Muscle of leg (tissue), 11 donors: ENCODE measurements around the gene CYP4F8. TPM values are rescaled to one million over a fixed set of nuclear protein-coding genes. Genes with fewer than 3 reads are reported as not detected.

Experiments
- DNase-seq: peaks from one replicate; pipeline ENCODE4 v3.0.0; 2013
- H3K27ac ChIP-seq: one replicate; pipeline ENCODE4 v1.5.1; 2013; ENCODE audit warnings: mild to moderate bottlenecking, low read length, control low read depth
- H3K27me3 ChIP-seq: one replicate; pipeline ENCODE4 v1.6.1; 2013; ENCODE audit warnings: low read length; ENCODE audit not compliant: control insufficient read depth, insufficient read depth
- H3K36me3 ChIP-seq: one replicate; pipeline ENCODE4 v1.6.1; 2013; ENCODE audit warnings: low read length; ENCODE audit not compliant: control insufficient read depth, insufficient read depth
- H3K4me1 ChIP-seq: one replicate; pipeline ENCODE4 v1.6.1; 2013; ENCODE audit warnings: low read length; ENCODE audit not compliant: control insufficient read depth, insufficient read depth
- H3K4me3 ChIP-seq: one replicate; pipeline ENCODE4 v1.5.1; 2013; ENCODE audit warnings: low read length, control low read depth
- H3K9me3 ChIP-seq: replicated peaks from 2 replicates; pipeline ENCODE4 v1.6.1; 2013; ENCODE audit warnings: low read depth, low read length; ENCODE audit not compliant: control insufficient read depth
- WGBS: methylation state at CpG from one replicate; pipeline ENCODE4 v1.1.5; 2013; ENCODE audit warnings: missing lambda C conversion rate; ENCODE audit not compliant: insufficient coverage; 5-methylcytosine and 5-hydroxymethylcytosine counted together
- polyA plus RNA-seq, 8 donors: library from polyadenylated mRNA; unstranded; fragments of 120-200 nt; gene quantifications; one replicate each; pipeline versions ENCODE4 v1.2.1 to v1.2.3, GENCODE V29; 2013; ENCODE audit warnings: inconsistent platforms in 1 of 8, low replicate concordance in 1 of 8; ENCODE audit not compliant: insufficient read length in 8 of 8, insufficient read depth in 1 of 8
- total RNA-seq: library from RNA; stranded (reverse); fragments of 120-200 nt; gene quantifications from one replicate; pipeline ENCODE4 v1.2.4, GENCODE V29; 2013

Gene CYP4F8
- total and polyA plus RNA-seq, 9 donors, result 1.00 TPM; not detected in 8

- Histone ChIP-seq H3K4me1 (no peaks in the 10 kb centered on the region), H3K4me3 (no peak overlapping the region), H3K27me3 (no peaks in the 10 kb centered on the region), H3K27ac (no peak overlapping the region), H3K36me3 (no peaks in the 10 kb centered on the region), H3K9me3 (no peaks in the 10 kb centered on the region)
- 53% methylated on average over 12 of the region's 14 CpGs for WGBS
- no peak for DNase-seq
These were observed 508 bp downstream of the CYP4F8 start for GRCh38 chr19:15615526-15615925.

- Histone ChIP-seq H3K27me3 (no peaks in the 10 kb centered on the region), H3K9me3 (no peaks in the 10 kb centered on the region), H3K36me3 (no peaks in the 10 kb centered on the region), H3K4me1 (no peaks in the 10 kb centered on the region), H3K27ac (no peak overlapping the region), H3K4me3 (no peak overlapping the region)
- DNase-seq, result no peak
- WGBS, result 80% methylated on average over 4 of the region's 4 CpGs
These were observed 1.2 kb downstream of the CYP4F8 start for GRCh38 chr19:15616183-15616582.

GRCh38 chr19:15616627-15617270, 1.7 kb downstream of the CYP4F8 start:
- H3K27ac ChIP-seq, result no peak overlapping the region
- no peaks in the 10 kb centered on the region for H3K36me3 ChIP-seq
- no peaks in the 10 kb centered on the region for H3K27me3 ChIP-seq
- no peaks in the 10 kb centered on the region for H3K9me3 ChIP-seq
- H3K4me3 ChIP-seq, result no peak overlapping the region
- whole genome bisulfite sequencing, result 47% methylated on average over 2 of the region's 7 CpGs
- no peak for DNase-seq
- H3K4me1 ChIP-seq, result no peaks in the 10 kb centered on the region

- Histone ChIP-seq H3K27me3 (no peaks in the 10 kb centered on the region), H3K36me3 (no peaks in the 10 kb centered on the region), H3K4me1 (no peaks in the 10 kb centered on the region), H3K4me3 (no peak overlapping the region), H3K9me3 (no peaks in the 10 kb centered on the region), H3K27ac (no peak overlapping the region)
- 80% methylated on average over 3 of the region's 5 CpGs for WGBS
- no peak for DNase-seq
These were observed 3.3 kb downstream of the CYP4F8 start for GRCh38 chr19:15618321-15618720.

- Histone ChIP-seq H3K36me3 (no peaks in the 10 kb centered on the region), H3K27me3 (no peaks in the 10 kb centered on the region), H3K27ac (no peak overlapping the region), H3K9me3 (no peaks in the 10 kb centered on the region), H3K4me3 (no peak overlapping the region), H3K4me1 (no peaks in the 10 kb centered on the region)
- no CpG with 5 or more reads among the region's 1 CpG for WGBS
- no peak for DNase-seq
These were observed 6.8 kb downstream of the CYP4F8 start for GRCh38 chr19:15621801-15622200.

- no peaks in the 10 kb centered on the region for H3K9me3 ChIP-seq
- H3K27me3 ChIP-seq, result no peaks in the 10 kb centered on the region
- no peak overlapping the region for H3K4me3 ChIP-seq
- DNase-seq, result no peak
- 75% methylated on average over 10 of the region's 11 CpGs for WGBS
- no peaks in the 10 kb centered on the region for H3K4me1 ChIP-seq
- H3K27ac ChIP-seq, result no peak overlapping the region
- H3K36me3 ChIP-seq, result no peaks in the 10 kb centered on the region
These were observed 8.0 kb downstream of the CYP4F8 start for GRCh38 chr19:15622991-15623390.

- DNase-seq, result peak; percentile 19
- Histone ChIP-seq H3K36me3 (no peaks in the 10 kb centered on the region), H3K27ac (no peak overlapping the region), H3K27me3 (no peaks in the 10 kb centered on the region), H3K4me3 (no peak overlapping the region), H3K9me3 (no peaks in the 10 kb centered on the region), H3K4me1 (no peaks in the 10 kb centered on the region)
- 5% methylated on average over 3 of the region's 9 CpGs for WGBS
These were observed 8.8 kb downstream of the CYP4F8 start for GRCh38 chr19:15623711-15624318.

GRCh38 chr19:15628236-15629002, 13.4 kb downstream of the CYP4F8 start:
- no peak overlapping the region for H3K27ac ChIP-seq
- no peak overlapping the region for H3K4me3 ChIP-seq
- no peak for DNase-seq
- 51% methylated on average over 16 of the region's 22 CpGs for WGBS
- H3K36me3 ChIP-seq, result no peaks in the 10 kb centered on the region
- no peaks in the 10 kb centered on the region for H3K9me3 ChIP-seq
- no peaks in the 10 kb centered on the region for H3K4me1 ChIP-seq
- H3K27me3 ChIP-seq, result no peaks in the 10 kb centered on the region

GRCh38 chr19:15629003-15629880, 14.2 kb downstream of the CYP4F8 start:
- Histone ChIP-seq H3K9me3 (no peaks in the 10 kb centered on the region), H3K36me3 (no peaks in the 10 kb centered on the region), H3K27ac (no peak overlapping the region), H3K4me1 (no peaks in the 10 kb centered on the region), H3K4me3 (no peak overlapping the region), H3K27me3 (no peaks in the 10 kb centered on the region)
- DNase-seq, result peak; percentile 54
- 32% methylated on average over 22 of the region's 25 CpGs for WGBS

- WGBS, result no CpG with 5 or more reads among the region's 9 CpGs
- no peak overlapping the region for H3K4me3 ChIP-seq
- no peak overlapping the region for H3K27ac ChIP-seq
- H3K9me3 ChIP-seq, result no peaks in the 10 kb centered on the region
- no peaks in the 10 kb centered on the region for H3K36me3 ChIP-seq
- no peaks in the 10 kb centered on the region for H3K4me1 ChIP-seq
- no peaks in the 10 kb centered on the region for H3K27me3 ChIP-seq
- no peak for DNase-seq
These were observed 16.8 kb downstream of the CYP4F8 start for GRCh38 chr19:15631817-15632216.
